Left renal cortex interstitium (tissue), 4 donors: ENCODE measurements around the gene TOX2. TPM values are rescaled to one million over a fixed set of nuclear protein-coding genes. Genes with fewer than 3 reads are reported as not detected.

Experiments used
- DNase-seq, 4 donors: peaks; one replicate each; pipeline ENCODE4 v3.0.0-alpha.2; 2013; ENCODE audit warnings: low read depth in 4 of 4, low spot score in 2 of 4, missing footprints in 1 of 4
- polyA plus RNA-seq, 4 donors: library from polyadenylated mRNA; unstranded; fragments of 120-200 nt; gene quantifications; one replicate each; pipeline ENCODE4 v1.2.1, GENCODE V29; 2013; ENCODE audit not compliant: insufficient read length in 4 of 4

TOX2 gene
- polyA plus RNA-seq, 4 donors: 3.7 to 5.5 (median 4.5) TPM

DNA sequence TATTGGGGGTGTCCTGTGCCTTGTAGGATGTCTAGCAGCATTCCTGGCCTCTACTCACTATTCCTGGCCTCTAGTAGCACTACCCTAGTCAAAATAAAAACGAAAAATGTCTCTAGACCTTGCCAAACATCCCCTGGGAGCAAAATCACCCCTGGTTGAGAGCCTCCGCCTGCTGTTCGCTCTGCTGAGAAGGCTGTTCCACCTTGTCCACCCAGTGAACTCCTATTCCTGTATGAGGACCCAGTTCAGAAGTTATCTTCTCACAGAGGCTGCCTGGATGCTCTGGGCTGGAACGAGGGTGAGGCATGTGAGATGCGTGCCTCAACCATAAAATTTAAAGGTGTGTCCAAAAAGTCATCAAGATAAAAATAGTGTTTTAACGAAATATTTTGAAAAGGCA is 101.9 kb downstream of the TOX2 start:
- no peak for DNase-seq

GRCh38 chr20:44017211-44017610 is 102.6 kb downstream of the TOX2 start:
- DNase-seq: no peak

- no peak for DNase-seq
Measured at GRCh38 chr20:44017905-44018258, 103.2 kb downstream of the TOX2 start.

GRCh38 chr20:44018259-44018941 is 103.7 kb downstream of the TOX2 start:
- peak in 2 of 4 donors; percentile 63 to 72 for DNase-seq

DNA sequence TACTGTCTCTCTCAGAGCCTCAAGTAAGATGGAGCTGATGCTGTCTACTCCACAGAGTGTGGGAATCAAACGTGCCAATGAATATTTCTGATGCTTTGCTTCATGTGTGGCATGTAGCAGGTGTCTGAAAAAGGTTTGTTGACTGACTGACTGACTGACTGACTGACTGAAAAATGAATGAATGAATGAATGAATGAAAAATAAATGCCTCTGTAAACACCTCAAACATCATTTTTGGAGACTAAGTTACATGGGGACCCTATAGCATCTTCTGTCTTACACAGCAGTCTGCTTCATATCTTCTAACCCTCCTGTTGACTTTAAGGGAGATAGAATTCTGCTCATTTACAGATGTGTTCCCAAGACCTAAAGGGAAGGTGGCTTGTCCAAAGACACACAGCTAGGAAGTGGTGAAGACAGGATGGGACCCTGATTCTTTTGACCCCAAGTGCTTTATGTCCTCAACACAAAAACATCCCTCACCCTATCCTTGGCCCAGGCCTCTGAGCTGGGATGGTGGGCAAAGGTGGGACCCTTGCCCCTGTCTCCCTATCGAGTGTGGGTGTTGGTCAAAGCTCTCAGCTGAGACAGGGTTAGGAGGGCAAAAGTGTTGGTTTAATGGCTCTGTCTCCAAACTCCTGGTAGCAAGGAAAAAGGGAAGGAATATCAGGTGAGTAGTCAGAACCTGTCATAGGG is 104.4 kb downstream of the TOX2 start:
- no peak for DNase-seq

DNA sequence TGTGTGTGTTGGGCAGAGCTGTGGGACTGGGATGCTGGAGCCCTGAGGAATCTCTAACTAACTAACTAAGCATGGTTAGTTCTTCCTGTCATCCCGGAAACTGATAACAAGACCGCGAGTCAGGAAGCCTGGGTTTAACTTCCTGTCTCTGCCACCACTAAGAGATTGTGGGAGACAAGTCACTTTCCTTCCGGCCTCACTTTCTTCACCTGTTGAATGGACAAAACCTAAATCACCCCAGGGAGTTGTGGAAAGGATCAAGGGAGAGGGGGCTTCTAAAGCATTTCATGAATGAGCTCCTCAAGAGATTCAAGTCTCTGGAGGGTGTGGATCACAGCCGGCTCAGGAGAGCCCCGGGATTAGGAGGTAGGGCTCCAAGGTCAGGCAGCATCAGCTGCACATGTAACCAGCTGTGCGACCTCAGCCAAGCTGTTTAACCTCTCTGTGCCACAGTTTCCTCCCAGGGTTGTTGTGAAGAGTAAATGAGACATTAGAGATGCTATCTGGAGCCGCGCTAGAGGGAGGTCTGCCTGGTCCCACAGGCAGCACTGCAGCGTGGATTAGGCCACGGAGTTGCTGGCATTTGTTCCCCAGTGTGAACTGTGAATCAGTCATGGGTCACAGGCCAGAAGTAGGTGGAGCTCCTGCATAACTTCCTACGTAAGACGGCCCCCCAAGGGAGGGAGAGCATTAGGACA is 105.1 kb downstream of the TOX2 start:
- DNase-seq: no peak

GRCh38 chr20:44020406-44021148 is 105.9 kb downstream of the TOX2 start:
- no peak for DNase-seq

- no peak for DNase-seq
Measured at GRCh38 chr20:44021186-44021585, 106.5 kb downstream of the TOX2 start.

GRCh38 chr20:44021900-44022299 is 107.2 kb downstream of the TOX2 start:
- DNase-seq: no peak

DNA sequence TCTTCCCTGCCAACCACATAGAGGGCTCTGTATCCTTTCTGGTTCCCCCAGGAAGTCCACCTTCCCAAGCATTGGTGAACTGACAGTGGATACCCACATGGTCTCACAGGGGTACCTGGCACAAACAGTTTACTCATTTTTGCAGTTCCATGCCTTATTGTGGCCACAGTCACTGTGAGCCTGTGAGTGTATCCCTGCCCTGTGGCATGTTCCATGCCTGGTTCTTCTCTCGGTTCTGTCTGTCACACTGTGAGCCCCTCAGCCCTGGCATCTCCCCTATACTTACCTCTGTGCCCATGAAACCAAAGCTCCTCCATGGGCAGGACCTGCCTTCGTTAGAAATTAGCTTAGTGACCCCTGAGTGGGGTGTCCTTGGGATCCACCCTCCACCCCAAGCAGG is 107.8 kb downstream of the TOX2 start:
- DNase-seq: no peak

DNA sequence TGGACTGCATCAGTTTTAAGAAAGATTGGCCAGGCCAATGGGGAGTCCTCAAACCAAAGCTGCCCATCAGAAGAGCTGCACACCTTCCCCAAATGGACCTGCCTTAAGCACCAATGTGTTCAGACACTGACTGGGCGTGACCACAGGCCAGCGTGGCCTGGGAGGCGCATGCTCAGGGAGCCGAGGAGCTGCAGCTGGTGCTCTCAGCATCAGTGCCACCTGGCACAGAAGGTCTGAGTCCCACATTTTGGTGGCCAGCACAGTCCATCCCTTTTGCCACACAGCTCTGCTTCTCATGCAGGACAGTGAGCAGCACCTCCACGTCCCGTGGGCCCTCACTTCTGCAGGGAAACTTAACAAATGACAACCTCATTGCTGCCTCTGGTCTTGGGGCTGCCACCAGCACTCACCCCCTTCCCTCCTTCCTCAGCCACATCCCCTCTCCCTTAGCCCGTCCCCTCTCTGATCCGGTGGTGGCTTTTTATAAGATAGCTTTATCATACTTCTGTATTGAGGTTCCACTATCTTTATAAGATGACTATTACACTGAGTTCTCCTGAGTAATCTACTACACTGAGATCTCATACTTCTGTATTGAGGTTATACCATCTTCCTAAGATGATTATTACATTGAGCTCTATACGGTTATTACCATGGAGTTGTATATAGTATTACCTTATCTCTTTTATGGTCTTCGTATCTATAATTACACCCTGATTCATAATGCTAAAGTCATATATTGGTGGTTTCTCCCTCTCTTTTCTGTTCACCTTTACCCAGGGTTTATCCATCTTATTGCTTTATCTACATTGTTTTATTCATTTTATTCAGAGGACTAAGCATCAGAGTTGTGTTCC is 109.1 kb downstream of the TOX2 start:
- DNase-seq: no peak

- DNase-seq: no peak
Measured at GRCh38 chr20:44024820-44025580, 110.3 kb downstream of the TOX2 start.

DNA sequence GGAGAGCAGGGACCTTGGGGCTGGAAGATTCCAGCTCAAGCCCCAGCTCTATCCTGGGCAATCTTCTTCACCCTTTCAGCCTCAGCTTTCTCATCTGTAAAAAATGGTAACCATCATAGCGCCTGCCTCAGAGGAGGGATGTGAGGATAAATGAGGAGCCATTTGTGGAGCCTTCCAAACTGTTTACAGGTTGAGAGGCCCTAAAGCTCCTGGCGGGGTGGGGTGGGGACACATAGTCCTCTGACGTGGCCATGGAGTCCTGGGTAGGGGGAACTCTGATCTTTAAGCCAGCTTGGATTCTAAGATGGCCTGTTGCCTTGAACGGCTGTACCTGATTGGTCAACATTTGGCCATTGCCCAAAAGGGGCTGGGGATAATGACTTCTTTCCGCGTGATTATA is 111.1 kb downstream of the TOX2 start:
- DNase-seq: no peak

DNA sequence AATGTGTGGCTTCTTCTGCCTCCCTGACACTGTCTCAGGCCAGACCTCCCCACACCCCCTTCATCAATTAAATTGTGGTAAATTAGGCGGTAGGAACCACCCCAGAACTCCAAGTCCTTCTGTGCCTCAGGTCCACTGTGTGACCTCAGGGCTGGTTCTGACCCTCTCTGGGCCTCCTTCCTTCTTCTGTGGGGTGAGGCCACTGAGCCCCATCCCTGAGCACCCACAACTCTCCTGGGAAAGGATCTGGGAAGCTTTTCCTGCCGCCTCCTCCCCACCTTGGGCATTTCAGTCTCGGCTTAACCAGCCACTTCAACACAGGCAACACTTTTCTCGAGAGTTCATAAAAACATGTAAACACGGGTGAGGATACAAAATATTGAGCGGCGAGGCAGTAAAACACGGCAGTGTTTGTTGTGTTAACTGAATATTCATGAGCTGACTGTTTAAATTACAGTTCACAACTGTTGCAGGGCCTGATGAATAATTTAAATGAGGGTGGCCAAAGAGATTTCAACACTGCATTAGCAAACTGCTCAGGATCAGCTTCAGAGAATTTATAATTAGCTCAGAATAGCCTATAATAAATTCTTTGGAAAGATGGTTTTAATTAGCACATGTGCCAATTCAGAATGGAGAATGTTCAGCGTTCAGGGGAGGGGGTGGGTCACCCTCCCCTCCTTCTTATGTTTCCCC is 112.1 kb downstream of the TOX2 start:
- DNase-seq: no peak

- no peak for DNase-seq
Measured at GRCh38 chr20:44027343-44028002, 112.8 kb downstream of the TOX2 start.

DNA sequence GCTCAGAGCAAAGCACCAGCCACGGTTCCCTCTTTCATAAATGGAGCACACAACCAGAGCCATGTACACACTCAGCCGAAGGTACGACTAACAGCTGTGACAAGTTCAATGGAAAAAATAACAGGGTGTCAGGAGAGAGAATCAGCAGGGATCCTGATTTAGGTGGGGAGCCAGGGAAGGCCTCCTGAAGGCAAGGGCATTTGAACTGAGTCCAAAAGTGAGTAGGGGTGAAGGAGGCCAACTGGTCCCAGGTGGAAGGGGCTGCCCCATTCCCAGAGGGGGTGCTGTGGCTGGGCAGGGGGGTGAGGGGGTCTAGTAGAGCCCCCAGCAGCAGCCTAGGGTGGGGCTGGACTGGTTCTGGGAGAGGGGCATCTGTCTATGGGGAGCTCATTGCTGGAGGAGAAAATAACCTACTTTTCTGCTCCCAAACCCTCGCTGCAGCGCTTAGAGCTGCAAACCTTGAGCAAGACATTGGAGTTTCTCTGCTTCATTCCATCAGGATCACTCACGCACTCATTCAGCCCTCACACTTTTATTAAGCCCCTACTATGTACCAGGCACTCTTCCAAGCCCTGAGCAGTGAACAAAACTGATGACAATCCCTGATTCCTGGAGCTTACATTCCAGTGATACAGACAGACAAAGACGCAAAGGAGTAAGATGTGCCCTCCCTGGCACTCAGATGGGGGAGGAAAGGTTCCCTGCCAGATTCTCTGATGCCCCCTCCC is 113.5 kb downstream of the TOX2 start:
- DNase-seq: no peak
